Measurements from ENCODE around the gene ANAPC2. TPM values are rescaled to one million over a fixed set of nuclear protein-coding genes. Genes with fewer than 3 reads are reported as not detected.

The ANAPC2 gene
- total and polyA plus RNA-seq, 2 of the 4 experiments (the other 2 are of a cell fraction) = 9.3 to 29.5 TPM

- no TSS peak for BruUV-seq (replicated peaks)
- Histone ChIP-seq H4K91ac (ENCODE audit: insufficient read depth, low read depth, low read length) (no peak overlapping the region), H3K79me1 (ENCODE audit: low read depth in 1 of 2, low read length in 2 of 2) (peaks cover 0 to 6% of the 10 kb centered on the region in 2 experiments; a peak in 1 of 4 replicates), H4K8ac (ENCODE audit: low read depth in 2 of 2, low read length in 2 of 2) (no peak overlapping the region), H3K9ac (ENCODE audit: low read depth, low read length) (no peak overlapping the region), H3K9me3 (ENCODE audit: control insufficient read depth, insufficient read depth, low read length) (no peaks in the 10 kb centered on the region), H3K4ac (ENCODE audit: low read depth, low read length) (no peak overlapping the region), H3K4me1 (ENCODE audit: control insufficient read depth, insufficient read depth, low read length) (peaks cover 6% of the 10 kb centered on the region), H3K36me3 (ENCODE audit: control insufficient read depth, insufficient read depth, low read length) (peaks cover 19% of the 10 kb centered on the region), H3K4me2 (ENCODE audit: low read depth, low read length) (no peak overlapping the region), H3K27me3 (ENCODE audit: control insufficient read depth, insufficient read depth, low read length) (no peaks in the 10 kb centered on the region), H4K20me1 (ENCODE audit: insufficient read depth, low read length) (no peaks in the 10 kb centered on the region), H3K27ac (ENCODE audit: insufficient read depth, low read length) (no peak overlapping the region), H3K18ac (ENCODE audit: low read depth, low read length) (no peak overlapping the region), H3K56ac (ENCODE audit: extremely low read depth, insufficient read depth, low read length) (no peak overlapping the region), H2AFZ (replicated peaks; ENCODE audit: low read length, poor library complexity) (no peak overlapping the region), H4K5ac (ENCODE audit: low read depth, low read length) (no peak overlapping the region), H2AK9ac (replicated peaks; ENCODE audit: low read depth, low read length, poor library complexity) (no peak overlapping the region), H3K14ac (replicated peaks; ENCODE audit: low read depth, low read length) (no peak overlapping the region), H2BK20ac (ENCODE audit: low read depth, low read length) (no peak overlapping the region), H2AK5ac (ENCODE audit: low read depth, low read length) (no peak overlapping the region), H2BK120ac (ENCODE audit: low read depth, low read length) (no peak overlapping the region), H3K4me3 (ENCODE audit: insufficient read depth, low read depth, low read length) (no peak overlapping the region), H3K23ac (ENCODE audit: low read depth, low read length) (no peak overlapping the region), H2BK5ac (ENCODE audit: low read depth, low read length, poor library complexity, severe bottlenecking) (no peak overlapping the region), H2BK15ac (ENCODE audit: low read depth, low read length) (no peak overlapping the region), H3K9me1 (ENCODE audit: insufficient read depth, low read length) (peaks cover 3% of the 10 kb centered on the region; the same call in 1 of the 2 replicates)
- in situ Hi-C loops (cut with MboI; ENCODE audit: low sequenced_read_pairs) (no loop called here), intact Hi-C loops (cut with micrococcal nuclease) (no loop called here), dilution Hi-C loops (cut with HindIII; ENCODE audit: low sequenced_read_pairs, unreplicated experiment) (no loop called here)
- WGBS, 2 experiments (ENCODE audit: extremely low coverage in 2 of 2, insufficient read length in 1 of 2) = 94% methylated on average over 12 of the region's 19 CpGs; no CpG with 5 or more reads in 1 of the 2 experiments
- ATAC-seq (ENCODE audit: low read depth) (no peak), DNase-seq (no peak)
- ChIA-PET POLR2A (ENCODE audit: unreplicated experiment) (no interaction called here), CTCF (no interaction called here)
- TF ChIP-seq ELK1 (IDR thresholded peaks at IDR 0.05; ENCODE audit: borderline replicate concordance, low read depth, low read length) (no peak), RAD21 (IDR thresholded peaks at IDR 0.05; ENCODE audit: low read length) (no peak), NFE2L2 (IDR thresholded peaks at IDR 0.05; ENCODE audit: low read depth, low read length) (no peak), RFX5 (IDR thresholded peaks at IDR 0.05; ENCODE audit: low read depth, low read length) (no peak), CEBPB (IDR thresholded peaks at IDR 0.05; ENCODE audit: low read depth, low read length) (no peak), MAZ (IDR thresholded peaks at IDR 0.05; ENCODE audit: borderline replicate concordance, low read depth, low read length) (no peak), USF2 (IDR thresholded peaks at IDR 0.05; ENCODE audit: low read depth, low read length) (no peak), POLR2A (IDR thresholded peaks at IDR 0.05; ENCODE audit: low read depth, low read length) (no peak), MAFK (IDR thresholded peaks at IDR 0.05; ENCODE audit: low read depth, low read length) (no peak), FOS (IDR thresholded peaks at IDR 0.05; ENCODE audit: low read depth, low read length) (no peak), CTCF (conservative IDR thresholded peaks at IDR 0.05; ENCODE audit: low read depth, low read length) (no peak), RCOR1 (IDR thresholded peaks at IDR 0.05; ENCODE audit: insufficient replicate concordance, low read length) (no peak), BHLHE40 (IDR thresholded peaks at IDR 0.05; ENCODE audit: low read depth, low read length) (no peak), MXI1 (IDR thresholded peaks at IDR 0.05; ENCODE audit: borderline replicate concordance, low read depth, low read length) (no peak), CHD1 (IDR thresholded peaks at IDR 0.05; ENCODE audit: low read depth, low read length) (no peak), SMC3 (IDR thresholded peaks at IDR 0.05; ENCODE audit: low read depth, low read length) (no peak)
These were observed 26.3 kb upstream of the ANAPC2 start for GRCh38 chr9:137214620-137215019.
